HCT116 (cell line): Measurements from ENCODE around the gene HECW1. TPM values are rescaled to one million over a fixed set of nuclear protein-coding genes. Genes with fewer than 3 reads are reported as not detected.

ENCODE experiments used
- ATAC-seq: fragments of 200-7000 bp; cut with Tn5 transposase; 2 replicates; pipeline ENCODE4 v1.9.1; 2020; ENCODE audit warnings: mild to moderate bottlenecking, moderate library complexity
- BruUV-seq: library from RNA; stranded (reverse); fragments of 400-500 nt; replicated peaks from 2 replicates; lab custom pipeline; 2021; lab: Mats Ljungman, UMichigan
- CTCF ChIA-PET: fragments of 300-600 bp; sonication (Branson Sonifier 250); formaldehyde crosslinking; loops from one replicate; lab custom pipeline; 2021; ENCODE audit warnings: antibody characterized with exemption; lab: Charles Lee
- POLR2A ChIA-PET: fragments of 300-600, 350-600 bp; sonication (Branson Sonifier 250); formaldehyde crosslinking; loops from one replicate; lab custom pipeline; 2021; ENCODE audit warnings: antibody characterized with exemption; lab: Charles Lee
- RAD21 ChIA-PET, 2 experiments: fragments of 300-600 bp; sonication (Branson Sonifier 250); formaldehyde crosslinking; loops; one replicate each; lab custom pipeline; 2023; ENCODE audit warnings: low total read pairs in 2 of 2; ENCODE audit not compliant: uncharacterized antibody in 2 of 2, unreplicated experiment in 2 of 2, low non-redundant PET in 1 of 2; lab: Charles Lee
- DNase-seq: peaks from one replicate; pipeline ENCODE4 v3.0.0-alpha.2; 2010; ENCODE audit warnings: low read depth, low spot score
- H2AFZ ChIP-seq: fragments of 200-600 bp; shearing (Covaris generic), sonication (generic); 2 replicates; pipeline ENCODE4 v1.6.1; 2017; ENCODE audit warnings: low read depth, mixed run types, mixed read lengths, antibody characterized with exemption, low read length; ENCODE audit not compliant: poor library complexity, severe bottlenecking
- H3K27ac ChIP-seq: 2 replicates; pipeline ENCODE4 v1.5.1; 2012; ENCODE audit warnings: low read depth, low read length
- H3K27me3 ChIP-seq: fragments of 200-600 bp; sonication (generic); 2 replicates; pipeline ENCODE4 v1.6.1; 2016; ENCODE audit warnings: mixed run types, low read length, mixed read lengths; ENCODE audit not compliant: insufficient read depth
- H3K36me3 ChIP-seq, 2 experiments: fragments of 200-500 bp in 1 of 2; fragments of 200-600 bp in 1 of 2; sonication (Bioruptor generic) in 1 of 2; sonication (generic) in 1 of 2; 2 replicates each; pipeline versions ENCODE4 v1.5.1 to v1.6.1; 2014 to 2016; ENCODE audit warnings: low read length in 2 of 2, inconsistent platforms in 1 of 2, mixed read lengths in 1 of 2, mixed run types in 1 of 2; ENCODE audit not compliant: insufficient read depth in 2 of 2, control insufficient read depth in 1 of 2
- H3K4me1 ChIP-seq, 2 experiments: fragments of 200-600 bp in 1 of 2; sonication (generic) in 1 of 2; 2 replicates each; pipeline versions ENCODE4 v1.5.1 to v1.6.1; 2012 to 2017; ENCODE audit warnings: low read length in 2 of 2, inconsistent platforms in 1 of 2, mild to moderate bottlenecking in 1 of 2, mixed read lengths in 1 of 2, mixed run types in 1 of 2, moderate library complexity in 1 of 2; ENCODE audit not compliant: insufficient read depth in 2 of 2, control insufficient read depth in 1 of 2
- H3K4me2 ChIP-seq: fragments of 200-600 bp; sonication (generic); 2 replicates; pipeline ENCODE4 v1.6.1; 2017; ENCODE audit warnings: mixed run types, low read length, mixed read lengths
- H3K4me3 ChIP-seq, 2 experiments: fragments of 200-600 bp in 1 of 2; sonication (generic) in 1 of 2; replicated peaks in 1 of 2; 2 replicates each; pipeline ENCODE4 v1.5.1; 2011 to 2016; ENCODE audit warnings: low read length in 2 of 2, control low read depth in 1 of 2, low read depth in 1 of 2, mild to moderate bottlenecking in 1 of 2, mixed read lengths in 1 of 2, mixed run types in 1 of 2
- H3K79me2 ChIP-seq: fragments of 200-600 bp; sonication (generic); 2 replicates; pipeline ENCODE4 v1.6.1; 2017; ENCODE audit warnings: mild to moderate bottlenecking, mixed run types, low read length, moderate library complexity, mixed read lengths; ENCODE audit not compliant: insufficient read depth
- H3K9ac ChIP-seq: fragments of 200-600 bp; sonication (generic); 2 replicates; pipeline ENCODE4 v1.6.1; 2016; ENCODE audit warnings: low read length, mixed read lengths
- H3K9me2 ChIP-seq: fragments of 200-600 bp; sonication (generic), shearing (Covaris generic); 2 replicates; pipeline ENCODE4 v1.6.1; 2017; ENCODE audit warnings: mixed run types, mild to moderate bottlenecking, moderate library complexity; ENCODE audit not compliant: insufficient read depth
- H3K9me3 ChIP-seq, 2 experiments: fragments of 200-500 bp in 1 of 2; fragments of 200-600 bp in 1 of 2; sonication (Bioruptor generic) in 1 of 2; sonication (generic) in 1 of 2; 2 replicates each; pipeline ENCODE4 v1.6.1; 2014 to 2017; ENCODE audit warnings: low read length in 2 of 2, mixed read lengths in 2 of 2, inconsistent platforms in 1 of 2, low read depth in 1 of 2, mild to moderate bottlenecking in 1 of 2, mixed run types in 1 of 2, moderate library complexity in 1 of 2; ENCODE audit not compliant: control insufficient read depth in 1 of 2, insufficient read depth in 1 of 2
- H4K20me1 ChIP-seq: fragments of 200-600 bp; sonication (generic), shearing (Covaris generic); 2 replicates; pipeline ENCODE4 v1.6.1; 2017; ENCODE audit warnings: mixed run types, mild to moderate bottlenecking, moderate library complexity; ENCODE audit not compliant: insufficient read depth
- ELF1 ChIP-seq: IDR thresholded peaks from 2 replicates; pipeline ENCODE4 v1.6.1; 2012; ENCODE audit warnings: low read depth, borderline replicate concordance
- EZH2phosphoT487 ChIP-seq: fragments of 200-600 bp; IDR thresholded peaks from 2 replicates; pipeline ENCODE4 v1.6.1; 2018; ENCODE audit warnings: antibody characterized with exemption, borderline replicate concordance
- FOSL1 ChIP-seq: IDR thresholded peaks from 2 replicates; pipeline ENCODE4 v1.6.1; 2012; ENCODE audit warnings: low read depth
- JUND ChIP-seq: IDR thresholded peaks from 2 replicates; pipeline ENCODE4 v1.6.1; 2012
- POLR2AphosphoS5 ChIP-seq: IDR thresholded peaks from 2 replicates; pipeline ENCODE4 v1.6.1; 2011; ENCODE audit warnings: mild to moderate bottlenecking, low read depth, low read length, moderate library complexity
- RAD21 ChIP-seq: IDR thresholded peaks from 2 replicates; pipeline ENCODE4 v1.6.1; 2012; ENCODE audit warnings: low read depth, mild to moderate bottlenecking
- SP1 ChIP-seq: IDR thresholded peaks from 2 replicates; pipeline ENCODE4 v1.6.1; 2012; ENCODE audit warnings: low read depth
- ZBTB33 ChIP-seq: IDR thresholded peaks from 2 replicates; pipeline ENCODE4 v1.6.1; 2011; ENCODE audit warnings: mild to moderate bottlenecking, low read length, moderate library complexity; ENCODE audit not compliant: insufficient replicate concordance; ENCODE audit errors: extremely low read depth
- ZNF274 ChIP-seq: fragments of 200-500 bp; sonication (Bioruptor generic); IDR thresholded peaks from 2 replicates; pipeline ENCODE4 v1.6.1; 2014; ENCODE audit warnings: mild to moderate bottlenecking, low read depth, low read length, inconsistent platforms
- intact Hi-C: fragments of 100-400 bp; cut with micrococcal nuclease; formaldehyde crosslinking; loops from 2 replicates; pipeline ENCODE4 v1.10.0; 2022
- total RNA-seq: library from RNA; stranded (reverse); gene quantifications from one replicate; pipeline ENCODE4 v1.2.1, GENCODE V29; 2021; ENCODE audit not compliant: unreplicated experiment
- TF ChIP-seq, protein P1 (sequence below): IDR thresholded peaks from 2 replicates; pipeline ENCODE4 v1.6.1; 2012; ENCODE audit warnings: low read depth
- TF ChIP-seq, protein P2 (sequence below), 3 experiments: fragments of 200-600 bp in 1 of 3; sonication (generic) in 1 of 3; IDR thresholded peaks in 2 of 3; conservative IDR thresholded peaks in 1 of 3; 2 replicates each; pipeline ENCODE4 v1.5.1; 2012 to 2017; ENCODE audit warnings: low read depth in 2 of 3, low read length in 2 of 3, antibody characterized with exemption in 1 of 3, borderline replicate concordance in 1 of 3, control low read depth in 1 of 3, mild to moderate bottlenecking in 1 of 3, mixed read lengths in 1 of 3, mixed run types in 1 of 3, moderate library complexity in 1 of 3; ENCODE audit not compliant: insufficient read depth in 1 of 3

The HECW1 gene
- total RNA-seq, 1 experiment from 2014 or later: 5.6 TPM

- DNase-seq (no peak), ATAC-seq (no peak)
- Histone ChIP-seq H3K4me2 (no peak overlapping the region), H3K4me1 (no peaks in the 10 kb centered on the region), H3K9me2 (no peaks in the 10 kb centered on the region), H2AFZ (no peak overlapping the region), H3K9ac (no peak overlapping the region), H3K9me3 (no peaks in the 10 kb centered on the region), H3K27ac (no peak overlapping the region), H3K79me2 (no peaks in the 10 kb centered on the region), H3K4me3 (no peak overlapping the region), H3K36me3 (no peaks in the 10 kb centered on the region), H4K20me1 (no peaks in the 10 kb centered on the region), H3K27me3 (no peaks in the 10 kb centered on the region)
- POLR2A ChIA-PET: no interaction called here
- no peak for TF ChIP-seq EZH2phosphoT487
- no peak for TF ChIP-seq RAD21
- TF ChIP-seq, protein P1, sequence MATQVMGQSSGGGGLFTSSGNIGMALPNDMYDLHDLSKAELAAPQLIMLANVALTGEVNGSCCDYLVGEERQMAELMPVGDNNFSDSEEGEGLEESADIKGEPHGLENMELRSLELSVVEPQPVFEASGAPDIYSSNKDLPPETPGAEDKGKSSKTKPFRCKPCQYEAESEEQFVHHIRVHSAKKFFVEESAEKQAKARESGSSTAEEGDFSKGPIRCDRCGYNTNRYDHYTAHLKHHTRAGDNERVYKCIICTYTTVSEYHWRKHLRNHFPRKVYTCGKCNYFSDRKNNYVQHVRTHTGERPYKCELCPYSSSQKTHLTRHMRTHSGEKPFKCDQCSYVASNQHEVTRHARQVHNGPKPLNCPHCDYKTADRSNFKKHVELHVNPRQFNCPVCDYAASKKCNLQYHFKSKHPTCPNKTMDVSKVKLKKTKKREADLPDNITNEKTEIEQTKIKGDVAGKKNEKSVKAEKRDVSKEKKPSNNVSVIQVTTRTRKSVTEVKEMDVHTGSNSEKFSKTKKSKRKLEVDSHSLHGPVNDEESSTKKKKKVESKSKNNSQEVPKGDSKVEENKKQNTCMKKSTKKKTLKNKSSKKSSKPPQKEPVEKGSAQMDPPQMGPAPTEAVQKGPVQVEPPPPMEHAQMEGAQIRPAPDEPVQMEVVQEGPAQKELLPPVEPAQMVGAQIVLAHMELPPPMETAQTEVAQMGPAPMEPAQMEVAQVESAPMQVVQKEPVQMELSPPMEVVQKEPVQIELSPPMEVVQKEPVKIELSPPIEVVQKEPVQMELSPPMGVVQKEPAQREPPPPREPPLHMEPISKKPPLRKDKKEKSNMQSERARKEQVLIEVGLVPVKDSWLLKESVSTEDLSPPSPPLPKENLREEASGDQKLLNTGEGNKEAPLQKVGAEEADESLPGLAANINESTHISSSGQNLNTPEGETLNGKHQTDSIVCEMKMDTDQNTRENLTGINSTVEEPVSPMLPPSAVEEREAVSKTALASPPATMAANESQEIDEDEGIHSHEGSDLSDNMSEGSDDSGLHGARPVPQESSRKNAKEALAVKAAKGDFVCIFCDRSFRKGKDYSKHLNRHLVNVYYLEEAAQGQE: no peak
- TF ChIP-seq, protein P2, sequence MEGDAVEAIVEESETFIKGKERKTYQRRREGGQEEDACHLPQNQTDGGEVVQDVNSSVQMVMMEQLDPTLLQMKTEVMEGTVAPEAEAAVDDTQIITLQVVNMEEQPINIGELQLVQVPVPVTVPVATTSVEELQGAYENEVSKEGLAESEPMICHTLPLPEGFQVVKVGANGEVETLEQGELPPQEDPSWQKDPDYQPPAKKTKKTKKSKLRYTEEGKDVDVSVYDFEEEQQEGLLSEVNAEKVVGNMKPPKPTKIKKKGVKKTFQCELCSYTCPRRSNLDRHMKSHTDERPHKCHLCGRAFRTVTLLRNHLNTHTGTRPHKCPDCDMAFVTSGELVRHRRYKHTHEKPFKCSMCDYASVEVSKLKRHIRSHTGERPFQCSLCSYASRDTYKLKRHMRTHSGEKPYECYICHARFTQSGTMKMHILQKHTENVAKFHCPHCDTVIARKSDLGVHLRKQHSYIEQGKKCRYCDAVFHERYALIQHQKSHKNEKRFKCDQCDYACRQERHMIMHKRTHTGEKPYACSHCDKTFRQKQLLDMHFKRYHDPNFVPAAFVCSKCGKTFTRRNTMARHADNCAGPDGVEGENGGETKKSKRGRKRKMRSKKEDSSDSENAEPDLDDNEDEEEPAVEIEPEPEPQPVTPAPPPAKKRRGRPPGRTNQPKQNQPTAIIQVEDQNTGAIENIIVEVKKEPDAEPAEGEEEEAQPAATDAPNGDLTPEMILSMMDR (IDR thresholded peaks at IDR 0.05 in 2 of 3, conservative IDR thresholded peaks at IDR 0.05 in 1 of 3; ENCODE audit: borderline replicate concordance in 1 of 3, insufficient read depth in 1 of 3, low read depth in 2 of 3, low read length in 2 of 3): no peak
- TF ChIP-seq FOSL1: no peak
- no peak for TF ChIP-seq JUND
- TF ChIP-seq ZNF274: no peak
- no peak for TF ChIP-seq POLR2AphosphoS5
- no peak for TF ChIP-seq ZBTB33
- TF ChIP-seq SP1: no peak
- TF ChIP-seq ELF1: no peak
- CTCF ChIA-PET: no interaction called here
- intact Hi-C loops: no loop called here
- no TSS peak for BruUV-seq
- RAD21 ChIA-PET: no interaction called here
Observed at GRCh38 chr7:43465581-43466554, 353.4 kb downstream of the HECW1 start.
